MM.1S (cell line): ENCODE measurements around the gene ACOX3.
"Not testable (repeated sequence)": the region's sequence is repeated elsewhere in the genome, so short reads cannot be mapped to it uniquely, and the experiment has no call there.

Experiments used
- DNase-seq: peaks from one replicate; pipeline ENCODE4 v3.0.0-alpha.2; 2015
- H2AFZ ChIP-seq: fragments of 300-600 bp; sonication (generic); 2 replicates; pipeline ENCODE4 v1.6.0; 2016; ENCODE audit warnings: antibody characterized with exemption, low read length
- H3F3A ChIP-seq: fragments of 300-600 bp; sonication (generic); 2 replicates; pipeline ENCODE4 v1.6.1; 2016; ENCODE audit warnings: mild to moderate bottlenecking, antibody characterized with exemption, low read length, moderate library complexity, mixed read lengths; ENCODE audit not compliant: insufficient read depth
- H3K27ac ChIP-seq: fragments of 300-600 bp; sonication (generic); 2 replicates; pipeline ENCODE4 v1.5.1; 2016; ENCODE audit warnings: mild to moderate bottlenecking, low read length
- H3K27me3 ChIP-seq: fragments of 300-600 bp; sonication (generic); replicated peaks from 2 replicates; pipeline ENCODE4 v1.6.0; 2016; ENCODE audit warnings: low read length; ENCODE audit not compliant: insufficient read depth
- H3K36me3 ChIP-seq: fragments of 300-600 bp; sonication (generic); replicated peaks from 2 replicates; pipeline ENCODE4 v1.6.1; 2016; ENCODE audit warnings: mild to moderate bottlenecking, low read length, mixed read lengths; ENCODE audit not compliant: insufficient read depth
- H3K4me1 ChIP-seq: fragments of 300-600 bp; sonication (generic); 2 replicates; pipeline ENCODE4 v1.6.1; 2016; ENCODE audit warnings: low read length, mixed read lengths
- H3K4me2 ChIP-seq: fragments of 300-600 bp; sonication (generic); 2 replicates; pipeline ENCODE4 v1.6.0; 2016; ENCODE audit warnings: low read depth, low read length
- H3K4me3 ChIP-seq: fragments of 300-600 bp; sonication (generic); 2 replicates; pipeline ENCODE4 v1.5.1; 2016; ENCODE audit warnings: low read length, mixed read lengths
- H3K79me2 ChIP-seq: fragments of 300-600 bp; sonication (generic); 2 replicates; pipeline ENCODE4 v1.6.1; 2016; ENCODE audit warnings: mixed run types, low read length, mixed read lengths
- H3K9ac ChIP-seq: fragments of 300-600 bp; sonication (generic); 2 replicates; pipeline ENCODE4 v1.6.1; 2016; ENCODE audit warnings: low read length, mixed read lengths
- H3K9me2 ChIP-seq: fragments of 300-600 bp; sonication (generic); replicated peaks from 2 replicates; pipeline ENCODE4 v1.6.1; 2016; ENCODE audit warnings: mild to moderate bottlenecking, low read length, mixed read lengths; ENCODE audit not compliant: insufficient read depth
- H3K9me3 ChIP-seq: fragments of 300-600 bp; sonication (generic); replicated peaks from 2 replicates; pipeline ENCODE4 v1.6.1; 2016; ENCODE audit warnings: mild to moderate bottlenecking, low read length, mixed read lengths; ENCODE audit not compliant: insufficient read depth
- H4K20me1 ChIP-seq: fragments of 300-600 bp; sonication (generic); 2 replicates; pipeline ENCODE4 v1.6.1; 2016; ENCODE audit warnings: mild to moderate bottlenecking, low read length, moderate library complexity, mixed read lengths; ENCODE audit not compliant: insufficient read depth
- EZH2 ChIP-seq: fragments of 300-600 bp; sonication (generic); optimal IDR thresholded peaks from 2 replicates; pipeline ENCODE3; 2017; ENCODE audit warnings: low read depth, mild to moderate bottlenecking, antibody characterized with exemption, low read length, mixed read lengths
- EZH2phosphoT487 ChIP-seq: fragments of 300-600 bp; sonication (generic); IDR thresholded peaks from 2 replicates; pipeline ENCODE4 v1.6.1; 2018; ENCODE audit warnings: antibody characterized with exemption, low read length
- TF ChIP-seq, protein P1 (sequence below): fragments of 300-600 bp; sonication (generic); IDR thresholded peaks from 2 replicates; pipeline ENCODE4 v1.5.1; 2016; ENCODE audit warnings: antibody characterized with exemption, low read length, mixed read lengths

Gene ACOX3

DNA sequence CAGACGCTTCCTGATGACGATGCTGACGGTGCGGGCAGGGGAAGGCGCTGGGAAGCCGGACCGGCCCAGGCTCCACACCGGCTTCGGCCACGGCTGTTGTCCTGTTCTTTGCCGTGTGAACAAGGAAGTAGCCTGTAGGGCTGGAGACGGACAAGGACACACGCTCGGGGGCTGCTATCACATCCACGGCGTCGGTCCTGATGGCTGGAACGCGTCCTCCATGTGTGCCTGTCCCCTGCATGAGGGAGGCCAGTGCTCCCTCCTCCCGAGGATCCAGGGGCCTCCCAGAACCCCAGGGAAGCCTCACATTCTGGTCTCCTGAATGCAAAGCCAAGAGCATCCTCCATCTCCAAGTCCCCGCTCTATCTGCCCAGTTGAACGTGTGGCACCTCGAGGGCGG is 53.8 kb downstream of the ACOX3 start:
- no peak overlapping the region for H3K9ac ChIP-seq
- no peaks in the 10 kb centered on the region for H3K9me3 ChIP-seq
- H3K27me3 ChIP-seq, result no peaks in the 10 kb centered on the region
- no peak overlapping the region for H2AFZ ChIP-seq
- H3K27ac ChIP-seq, result no peak overlapping the region
- no peaks in the 10 kb centered on the region for H3K4me1 ChIP-seq
- no peak for DNase-seq
- H3K79me2 ChIP-seq, result no peaks in the 10 kb centered on the region
- H3F3A ChIP-seq, result no peaks in the 10 kb centered on the region
- H4K20me1 ChIP-seq, result no peaks in the 10 kb centered on the region
- H3K4me3 ChIP-seq, result no peak overlapping the region
- H3K36me3 ChIP-seq, result no peaks in the 10 kb centered on the region
- no peak overlapping the region for H3K4me2 ChIP-seq
- TF ChIP-seq EZH2, result no peak
- TF ChIP-seq EZH2phosphoT487, result no peak
- TF ChIP-seq, protein P1, sequence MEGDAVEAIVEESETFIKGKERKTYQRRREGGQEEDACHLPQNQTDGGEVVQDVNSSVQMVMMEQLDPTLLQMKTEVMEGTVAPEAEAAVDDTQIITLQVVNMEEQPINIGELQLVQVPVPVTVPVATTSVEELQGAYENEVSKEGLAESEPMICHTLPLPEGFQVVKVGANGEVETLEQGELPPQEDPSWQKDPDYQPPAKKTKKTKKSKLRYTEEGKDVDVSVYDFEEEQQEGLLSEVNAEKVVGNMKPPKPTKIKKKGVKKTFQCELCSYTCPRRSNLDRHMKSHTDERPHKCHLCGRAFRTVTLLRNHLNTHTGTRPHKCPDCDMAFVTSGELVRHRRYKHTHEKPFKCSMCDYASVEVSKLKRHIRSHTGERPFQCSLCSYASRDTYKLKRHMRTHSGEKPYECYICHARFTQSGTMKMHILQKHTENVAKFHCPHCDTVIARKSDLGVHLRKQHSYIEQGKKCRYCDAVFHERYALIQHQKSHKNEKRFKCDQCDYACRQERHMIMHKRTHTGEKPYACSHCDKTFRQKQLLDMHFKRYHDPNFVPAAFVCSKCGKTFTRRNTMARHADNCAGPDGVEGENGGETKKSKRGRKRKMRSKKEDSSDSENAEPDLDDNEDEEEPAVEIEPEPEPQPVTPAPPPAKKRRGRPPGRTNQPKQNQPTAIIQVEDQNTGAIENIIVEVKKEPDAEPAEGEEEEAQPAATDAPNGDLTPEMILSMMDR, result no peak
- no peaks in the 10 kb centered on the region for H3K9me2 ChIP-seq

DNA sequence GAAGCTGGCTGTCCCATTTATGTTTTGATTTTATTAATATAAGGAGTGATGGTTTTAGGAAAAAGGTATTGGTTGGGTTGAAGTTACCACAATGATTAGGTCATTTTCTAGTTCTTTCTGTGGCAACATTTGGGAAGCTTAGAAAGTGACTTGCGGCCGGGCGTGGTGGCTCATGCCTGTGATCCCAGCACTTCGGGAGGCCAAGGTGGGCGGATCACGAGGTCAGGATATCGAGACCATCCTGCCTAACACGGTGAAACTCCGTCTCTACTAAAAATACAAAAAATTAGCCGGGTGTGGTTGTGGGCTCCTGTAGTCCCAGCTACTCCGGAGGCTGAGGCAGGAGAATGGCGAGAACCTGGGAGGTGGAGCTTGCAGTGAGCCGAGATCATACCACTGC is 54.4 kb downstream of the ACOX3 start:
- H3K4me3 ChIP-seq, H3F3A ChIP-seq, H3K4me1 ChIP-seq, H3K9me2 ChIP-seq, H3K27ac ChIP-seq, DNase-seq, H3K79me2 ChIP-seq, H2AFZ ChIP-seq, H3K9me3 ChIP-seq, H3K27me3 ChIP-seq, H4K20me1 ChIP-seq, H3K9ac ChIP-seq, H3K4me2 ChIP-seq, H3K36me3 ChIP-seq: not testable (repeated sequence)

DNA sequence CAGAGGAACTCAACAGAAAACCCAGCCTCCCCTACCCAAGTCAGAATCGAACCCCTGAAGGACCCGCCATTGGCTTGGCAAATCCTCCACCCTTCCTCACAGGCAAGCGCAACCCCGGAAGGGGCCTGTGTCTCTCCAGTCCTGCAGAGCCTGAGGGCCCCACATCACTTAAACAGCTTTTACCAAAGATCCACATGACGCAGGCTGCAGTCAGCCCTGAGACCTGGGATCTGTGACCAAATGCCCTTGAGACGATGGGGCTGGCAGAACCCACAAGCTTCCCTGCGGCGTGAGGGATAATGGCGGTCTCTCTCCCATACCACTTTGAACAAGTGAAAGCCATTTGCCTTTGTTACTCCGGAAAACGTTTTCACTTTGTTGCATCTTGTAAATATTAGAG is 54.9 kb downstream of the ACOX3 start:
- H3K9ac ChIP-seq, result no peak overlapping the region
- no peak overlapping the region for H3K27ac ChIP-seq
- no peak overlapping the region for H3K4me2 ChIP-seq
- H3K9me3 ChIP-seq, result no peaks in the 10 kb centered on the region
- no peaks in the 10 kb centered on the region for H3K79me2 ChIP-seq
- no peaks in the 10 kb centered on the region for H3K4me1 ChIP-seq
- H3K4me3 ChIP-seq, result no peak overlapping the region
- TF ChIP-seq EZH2phosphoT487 (no peak), EZH2 (no peak)
- TF ChIP-seq, protein P1, result no peak
- no peak for DNase-seq
- no peak overlapping the region for H2AFZ ChIP-seq
- H3K27me3 ChIP-seq, result no peaks in the 10 kb centered on the region
- H3K9me2 ChIP-seq, result no peaks in the 10 kb centered on the region
- H3K36me3 ChIP-seq, result no peaks in the 10 kb centered on the region
- H4K20me1 ChIP-seq, result no peaks in the 10 kb centered on the region
- no peaks in the 10 kb centered on the region for H3F3A ChIP-seq

DNA sequence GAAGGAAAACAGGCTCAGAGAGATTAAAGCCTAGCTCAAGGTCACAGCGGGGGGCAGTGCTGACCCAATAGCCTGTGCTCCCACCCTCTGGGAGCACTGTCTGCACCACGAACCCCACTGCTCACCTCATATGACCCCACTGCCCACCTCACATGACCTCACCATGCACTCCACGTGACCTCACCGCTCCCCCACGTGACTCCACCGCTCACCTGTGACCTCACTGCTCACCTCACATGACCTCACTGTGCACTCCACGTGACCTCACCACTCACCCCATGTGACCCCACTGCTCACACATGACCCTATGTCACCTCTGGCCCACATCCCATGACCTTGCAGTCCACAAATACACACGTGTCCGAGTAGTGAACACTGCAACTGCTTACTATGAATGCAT is 55.4 kb downstream of the ACOX3 start:
- no peaks in the 10 kb centered on the region for H4K20me1 ChIP-seq
- no peaks in the 10 kb centered on the region for H3K27me3 ChIP-seq
- H3K36me3 ChIP-seq, result no peaks in the 10 kb centered on the region
- no peaks in the 10 kb centered on the region for H3K9me2 ChIP-seq
- no peak for DNase-seq
- H3F3A ChIP-seq, result no peaks in the 10 kb centered on the region
- no peaks in the 10 kb centered on the region for H3K9me3 ChIP-seq
- no peak overlapping the region for H3K27ac ChIP-seq
- no peaks in the 10 kb centered on the region for H3K4me1 ChIP-seq
- no peak overlapping the region for H3K4me2 ChIP-seq
- no peak overlapping the region for H3K4me3 ChIP-seq
- H3K79me2 ChIP-seq, result no peaks in the 10 kb centered on the region
- TF ChIP-seq EZH2 (no peak), EZH2phosphoT487 (no peak)
- TF ChIP-seq, protein P1, result no peak
- no peak overlapping the region for H2AFZ ChIP-seq
- no peak overlapping the region for H3K9ac ChIP-seq
